Measurements from ENCODE around the gene C15orf39. TPM values are rescaled to one million over a fixed set of nuclear protein-coding genes. Genes with fewer than 3 reads are reported as not detected.
"Not testable (repeated sequence)": the region's sequence is repeated elsewhere in the genome, so short reads cannot be mapped to it uniquely, and the experiment has no call there.

The C15orf39 gene
- total RNA-seq, 3 donors from 2014 or later (not counting 1 experiment from before 2014, with no cell fraction given): 63.5 to 89.2 (median 70.1) TPM

DNA sequence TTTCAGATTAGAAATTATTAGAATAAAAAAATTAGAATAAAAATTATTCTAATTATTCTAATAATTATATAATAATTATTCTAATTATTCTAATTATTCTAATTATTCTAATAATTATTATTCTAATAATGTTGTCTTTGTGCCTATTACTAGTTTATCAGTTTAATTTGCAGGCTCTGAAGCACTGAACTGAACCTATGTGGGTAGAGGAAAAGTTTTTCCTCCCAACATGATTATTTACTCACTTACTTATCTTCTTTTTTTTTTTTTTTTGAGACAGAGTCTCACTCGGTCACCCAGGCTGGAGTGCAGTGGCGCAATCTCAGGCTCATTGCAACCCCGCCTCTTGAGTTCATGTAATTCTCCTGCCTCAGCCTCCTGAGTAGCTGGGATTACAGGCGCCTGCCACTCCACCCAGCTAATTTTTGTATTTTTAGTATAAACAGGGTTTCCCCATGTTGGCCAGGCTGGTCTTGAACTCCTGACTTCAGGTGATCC, 39.7 kb upstream of the C15orf39 start:
- H3K4me1 Mint-ChIP-seq: peaks cover 0 to 4% of the 10 kb centered on the region in 2 donors
- no peaks in the 10 kb centered on the region for H3K36me3 Mint-ChIP-seq
- intact Hi-C loops (cut with micrococcal nuclease): no loop called here
- no peak for TF ChIP-seq CTCF (IDR thresholded peaks at IDR 0.05)
- no peaks in the 10 kb centered on the region for H3K9me3 Mint-ChIP-seq
- Histone ChIP-seq H3K27ac (ENCODE audit: low read length) (no peak overlapping the region), H3K36me3 (ENCODE audit: control insufficient read depth, insufficient read depth, low read length) (no peaks in the 10 kb centered on the region), H3K4me1 (ENCODE audit: control insufficient read depth, insufficient read depth, low read length) (peaks cover 7% of the 10 kb centered on the region), H3K9me3 (ENCODE audit: control insufficient read depth, insufficient read depth, low read length) (no peaks in the 10 kb centered on the region), H3K27me3 (ENCODE audit: control insufficient read depth, insufficient read depth, low read length) (no peaks in the 10 kb centered on the region), H3K4me3 (ENCODE audit: low read length) (no peak overlapping the region)
- no peak overlapping the region for H3K4me3 Mint-ChIP-seq
- 95% methylated on average over 4 of the region's 4 CpGs for WGBS (ENCODE audit: insufficient coverage)
- ATAC-seq: no peak
- H3K27me3 Mint-ChIP-seq (ENCODE audit: low read depth in 2 of 2): no peaks in the 10 kb centered on the region
- no peak for DNase-seq
- H3K27ac Mint-ChIP-seq: no peak overlapping the region

GRCh38 chr15:75163150-75163564, 38.5 kb upstream of the C15orf39 start:
- Histone ChIP-seq H3K36me3 (ENCODE audit: control insufficient read depth, insufficient read depth, low read length) (no peaks in the 10 kb centered on the region), H3K4me3 (ENCODE audit: low read length) (no peak overlapping the region), H3K27me3 (ENCODE audit: control insufficient read depth, insufficient read depth, low read length) (no peaks in the 10 kb centered on the region), H3K4me1 (ENCODE audit: control insufficient read depth, insufficient read depth, low read length) (peaks cover 7% of the 10 kb centered on the region), H3K9me3 (ENCODE audit: control insufficient read depth, insufficient read depth, low read length) (no peaks in the 10 kb centered on the region), H3K27ac (ENCODE audit: low read length) (no peak overlapping the region)
- no peak for TF ChIP-seq CTCF (IDR thresholded peaks at IDR 0.05)
- no peak for DNase-seq
- Mint-ChIP-seq H3K27me3 (ENCODE audit: low read depth in 2 of 2) (no peaks in the 10 kb centered on the region), H3K36me3 (no peaks in the 10 kb centered on the region), H3K4me3 (no peak overlapping the region), H3K9me3 (no peaks in the 10 kb centered on the region), H3K27ac (no peak overlapping the region), H3K4me1 (peaks cover 8 to 12% of the 10 kb centered on the region in 2 donors)
- no peak for ATAC-seq
- WGBS (ENCODE audit: insufficient coverage): 93% methylated on average over 3 of the region's 3 CpGs
- intact Hi-C loops (cut with micrococcal nuclease): no loop called here

DNA sequence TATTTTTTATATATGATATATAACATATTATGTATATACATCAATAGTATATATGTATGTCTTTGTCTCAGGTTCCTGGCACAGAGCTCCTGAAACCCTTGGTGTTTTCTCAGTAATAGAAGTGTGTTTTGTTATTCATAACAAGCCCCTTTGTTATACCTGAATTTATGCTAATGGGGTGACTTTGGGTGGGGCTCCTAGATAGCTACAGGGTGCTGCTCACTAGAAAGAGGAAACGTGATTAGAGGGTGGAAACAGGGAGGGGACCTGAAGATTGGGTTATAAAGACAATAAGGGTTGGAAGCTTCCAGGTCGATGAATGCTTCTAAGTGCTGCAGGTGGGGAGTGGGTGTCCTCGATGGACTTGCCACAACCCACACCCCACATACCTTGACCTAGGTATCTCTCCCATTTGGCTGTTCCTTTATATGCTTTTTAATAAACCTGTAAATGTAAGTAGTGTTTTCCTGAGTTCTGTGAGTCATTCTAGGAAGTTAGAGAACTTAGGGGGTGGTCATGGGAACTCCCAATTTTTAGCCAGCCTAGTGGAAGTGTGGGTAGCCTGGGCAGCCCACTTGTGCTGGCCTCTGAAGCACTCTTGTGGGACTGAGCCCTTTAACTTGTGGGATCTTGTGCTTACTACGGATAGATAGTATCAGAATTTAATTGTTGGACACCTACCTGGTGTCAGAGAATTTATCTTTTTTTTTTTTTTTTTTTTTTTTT, 36.9 kb upstream of the C15orf39 start:
- no peaks in the 10 kb centered on the region for H3K9me3 ChIP-seq (ENCODE audit: control insufficient read depth, insufficient read depth, low read length)
- H3K27ac ChIP-seq (ENCODE audit: low read length): no peak overlapping the region
- no peak overlapping the region for H3K27ac Mint-ChIP-seq
- ATAC-seq (no peak), DNase-seq (no peak)
- no peaks in the 10 kb centered on the region for H3K27me3 Mint-ChIP-seq (ENCODE audit: low read depth in 2 of 2)
- no peaks in the 10 kb centered on the region for H3K27me3 ChIP-seq (ENCODE audit: control insufficient read depth, insufficient read depth, low read length)
- no peaks in the 10 kb centered on the region for H3K9me3 Mint-ChIP-seq
- H3K4me1 ChIP-seq (ENCODE audit: control insufficient read depth, insufficient read depth, low read length): peaks cover 7% of the 10 kb centered on the region
- no peak overlapping the region for H3K4me3 Mint-ChIP-seq
- no peaks in the 10 kb centered on the region for H3K36me3 ChIP-seq (ENCODE audit: control insufficient read depth, insufficient read depth, low read length)
- intact Hi-C loops (cut with micrococcal nuclease): no loop called here
- H3K4me3 ChIP-seq (ENCODE audit: low read length): no peak overlapping the region
- 31% methylated on average over 1 of the region's 4 CpGs for WGBS (ENCODE audit: insufficient coverage)
- peaks cover 15 to 19% of the 10 kb centered on the region in 2 donors for H3K4me1 Mint-ChIP-seq
- no peak for TF ChIP-seq CTCF (IDR thresholded peaks at IDR 0.05)
- H3K36me3 Mint-ChIP-seq: no peaks in the 10 kb centered on the region

- intact Hi-C loops (cut with micrococcal nuclease); H3K4me3 Mint-ChIP-seq; H3K4me3 ChIP-seq (ENCODE audit: low read length); H3K27ac ChIP-seq (ENCODE audit: low read length); H3K27me3 Mint-ChIP-seq (ENCODE audit: low read depth in 2 of 2); H3K9me3 ChIP-seq (ENCODE audit: control insufficient read depth, insufficient read depth, low read length); H3K27me3 ChIP-seq (ENCODE audit: control insufficient read depth, insufficient read depth, low read length); DNase-seq; H3K27ac Mint-ChIP-seq; ATAC-seq; H3K36me3 ChIP-seq (ENCODE audit: control insufficient read depth, insufficient read depth, low read length); H3K9me3 Mint-ChIP-seq; H3K36me3 Mint-ChIP-seq: not testable (repeated sequence)
- 94% methylated on average over 8 of the region's 8 CpGs for WGBS (ENCODE audit: insufficient coverage)
- peaks cover 27 to 32% of the 10 kb centered on the region in 2 donors for H3K4me1 Mint-ChIP-seq
- peaks cover 14% of the 10 kb centered on the region for H3K4me1 ChIP-seq (ENCODE audit: control insufficient read depth, insufficient read depth, low read length)
These were observed 35.1 kb upstream of the C15orf39 start for GRCh38 chr15:75166489-75167063.
